B cell (primary cell): ENCODE measurements around the gene LTC4S. TPM values are rescaled to one million over a fixed set of nuclear protein-coding genes. Genes with fewer than 3 reads are reported as not detected.
A peak's percentile ranks its signal among the peaks of the same experiment; 100 is the strongest.

Source experiments
- ATAC-seq: fragments of 200-7000 bp; cut with Tn5 transposase; one replicate; pipeline ENCODE4 v1.10.0; 2021; ENCODE audit warnings: low read depth, mild to moderate bottlenecking, moderate number of reproducible peaks, moderate library complexity
- CTCF ChIA-PET: fragments of 350-600 bp; sonication (Branson Sonifier 250); formaldehyde crosslinking; loops from one replicate; lab custom pipeline; 2021; ENCODE audit warnings: antibody characterized with exemption, inconsistent platforms; lab: Charles Lee
- POLR2A ChIA-PET: fragments of 350-600 bp; sonication (Branson Sonifier 250); formaldehyde crosslinking; loops from one replicate; lab custom pipeline; 2021; ENCODE audit warnings: antibody characterized with exemption; lab: Charles Lee
- DNase-seq: peaks from one replicate; pipeline ENCODE4 v3.0.0; 2013
- H2AFZ ChIP-seq: 2 replicates; pipeline ENCODE4 v1.6.1; 2012; ENCODE audit warnings: mild to moderate bottlenecking, low read depth, low read length; ENCODE audit not compliant: insufficient read depth, poor library complexity, severe bottlenecking
- H3K27ac ChIP-seq, 2 donors: 1 replicate in 1 of 2; 2 replicates in 1 of 2; pipeline ENCODE4 v1.5.1; 2012 to 2013; ENCODE audit warnings: low read length in 2 of 2, mild to moderate bottlenecking in 2 of 2, moderate library complexity in 1 of 2
- H3K27me3 ChIP-seq, 4 experiments: fragments of 200-600 bp in 1 of 4; sonication (generic) in 1 of 4; replicated peaks in 1 of 4; 1 replicate in 2 of 4; 2 replicates in 2 of 4; pipeline versions ENCODE4 v1.6.1 to v1.7.0; 2013 to 2016; ENCODE audit warnings: low read length in 3 of 4, mild to moderate bottlenecking in 2 of 4, mixed read lengths in 1 of 4, moderate library complexity in 1 of 4; ENCODE audit not compliant: insufficient read depth in 4 of 4, control insufficient read depth in 3 of 4; ENCODE audit errors: control extremely low read depth in 1 of 4
- H3K36me3 ChIP-seq, 2 experiments: replicated peaks in 1 of 2; 1 replicate in 1 of 2; 2 replicates in 1 of 2; pipeline versions ENCODE4 v1.6.1 to v1.7.1; 2013; ENCODE audit warnings: low read length in 1 of 2; ENCODE audit not compliant: insufficient read depth in 2 of 2, control insufficient read depth in 1 of 2; ENCODE audit errors: control extremely low read depth in 1 of 2, extremely low read depth in 1 of 2
- H3K4me1 ChIP-seq, 2 donors: fragments of 200-600 bp in 1 of 2; sonication (generic) in 1 of 2; 1 replicate in 1 of 2; 2 replicates in 1 of 2; pipeline versions ENCODE4 v1.5.1 to v1.6.1; 2013 to 2017; ENCODE audit warnings: low read length in 2 of 2; ENCODE audit not compliant: control insufficient read depth in 2 of 2, insufficient read depth in 2 of 2
- H3K4me2 ChIP-seq: replicated peaks from 2 replicates; pipeline ENCODE3; 2012; ENCODE audit warnings: mild to moderate bottlenecking, low read depth, low read length; ENCODE audit not compliant: poor library complexity, severe bottlenecking
- H3K4me3 ChIP-seq, 5 experiments: fragments of 200-600 bp in 1 of 5; sonication (generic) in 1 of 5; 1 replicate in 3 of 5; 2 replicates in 2 of 5; pipeline versions ENCODE4 v1.5.1 to v1.7.0; 2011 to 2016; ENCODE audit warnings: low read length in 4 of 5, mild to moderate bottlenecking in 4 of 5, low read depth in 2 of 5, control low read depth in 1 of 5, moderate library complexity in 1 of 5; ENCODE audit not compliant: insufficient read depth in 1 of 5; ENCODE audit errors: control extremely low read depth in 1 of 5, extremely low read depth in 1 of 5
- H3K79me2 ChIP-seq: fragments of 200-600 bp; sonication (generic); one replicate; pipeline ENCODE4 v1.6.0; 2016; ENCODE audit warnings: low read length; ENCODE audit not compliant: control insufficient read depth, insufficient read depth
- H3K9ac ChIP-seq: fragments of 200-600 bp; sonication (generic); 2 replicates; pipeline ENCODE4 v1.6.1; 2017; ENCODE audit warnings: mild to moderate bottlenecking, low read length, moderate library complexity
- H3K9me3 ChIP-seq, 3 donors: one replicate each; pipeline versions ENCODE4 v1.6.1 to v1.7.1; 2013; ENCODE audit warnings: low read length in 2 of 3; ENCODE audit not compliant: control insufficient read depth in 2 of 3, insufficient read depth in 1 of 3; ENCODE audit errors: control extremely low read depth in 1 of 3
- H4K20me1 ChIP-seq: 2 replicates; pipeline ENCODE4 v1.6.0; 2012; ENCODE audit warnings: mild to moderate bottlenecking, low read length; ENCODE audit not compliant: insufficient read depth, control insufficient read depth, poor library complexity, severe bottlenecking
- H3K27ac Mint-ChIP-seq: one replicate; pipeline ENCODE4 v1.8.0; 2021; ENCODE audit warnings: mixed read lengths
- H3K27me3 Mint-ChIP-seq: one replicate; pipeline ENCODE4 v1.8.0; 2021; ENCODE audit warnings: mixed read lengths
- H3K4me1 Mint-ChIP-seq: one replicate; pipeline ENCODE4 v1.8.0; 2021; ENCODE audit warnings: mixed read lengths
- H3K4me3 Mint-ChIP-seq: one replicate; pipeline ENCODE4 v1.8.0; 2021; ENCODE audit warnings: mixed read lengths
- H3K9me3 Mint-ChIP-seq: one replicate; pipeline ENCODE4 v1.8.0; 2022; ENCODE audit warnings: mixed read lengths; ENCODE audit not compliant: insufficient read depth
- EZH2 ChIP-seq: IDR thresholded peaks from 2 replicates; pipeline ENCODE4 v1.6.1; 2012; ENCODE audit warnings: borderline replicate concordance, low read depth, mild to moderate bottlenecking, moderate library complexity, low read length; ENCODE audit not compliant: insufficient read depth, poor library complexity, severe bottlenecking
- WGBS: methylation state at CpG from one replicate; pipeline ENCODE4 v1.1.5; 2013; ENCODE audit warnings: missing lambda C conversion rate; ENCODE audit not compliant: insufficient coverage; 5-methylcytosine and 5-hydroxymethylcytosine counted together
- intact Hi-C: fragments of 100-400 bp; cut with micrococcal nuclease; formaldehyde crosslinking; loops from one replicate; pipeline ENCODE4 v1.10.0; 2022
- polyA plus RNA-seq: library from polyadenylated mRNA; depleted of rRNA; stranded (reverse); fragments of >200 nt; gene quantifications from 2 replicates; pipeline ENCODE4 v1.2.3, GENCODE V29; 2012
- total RNA-seq, 2 donors: library from RNA; stranded (reverse); fragments of 120-200 nt in 1 of 2; gene quantifications; 1 replicate in 1 of 2; 2 replicates in 1 of 2; pipeline versions ENCODE4 v1.2.3 to v1.2.4, GENCODE V29; 2013 to 2022
- TF ChIP-seq, protein P1 (sequence below): fragments of 200-600 bp; IDR thresholded peaks from one replicate; pipeline ENCODE4 v1.8.0; 2022; ENCODE audit warnings: antibody characterized with exemption, mild to moderate bottlenecking

LTC4S gene
- total and polyA plus RNA-seq, 2 donors (not counting 1 experiment from before 2014, with no cell fraction given): 0.40 to 3.8 TPM

DNA sequence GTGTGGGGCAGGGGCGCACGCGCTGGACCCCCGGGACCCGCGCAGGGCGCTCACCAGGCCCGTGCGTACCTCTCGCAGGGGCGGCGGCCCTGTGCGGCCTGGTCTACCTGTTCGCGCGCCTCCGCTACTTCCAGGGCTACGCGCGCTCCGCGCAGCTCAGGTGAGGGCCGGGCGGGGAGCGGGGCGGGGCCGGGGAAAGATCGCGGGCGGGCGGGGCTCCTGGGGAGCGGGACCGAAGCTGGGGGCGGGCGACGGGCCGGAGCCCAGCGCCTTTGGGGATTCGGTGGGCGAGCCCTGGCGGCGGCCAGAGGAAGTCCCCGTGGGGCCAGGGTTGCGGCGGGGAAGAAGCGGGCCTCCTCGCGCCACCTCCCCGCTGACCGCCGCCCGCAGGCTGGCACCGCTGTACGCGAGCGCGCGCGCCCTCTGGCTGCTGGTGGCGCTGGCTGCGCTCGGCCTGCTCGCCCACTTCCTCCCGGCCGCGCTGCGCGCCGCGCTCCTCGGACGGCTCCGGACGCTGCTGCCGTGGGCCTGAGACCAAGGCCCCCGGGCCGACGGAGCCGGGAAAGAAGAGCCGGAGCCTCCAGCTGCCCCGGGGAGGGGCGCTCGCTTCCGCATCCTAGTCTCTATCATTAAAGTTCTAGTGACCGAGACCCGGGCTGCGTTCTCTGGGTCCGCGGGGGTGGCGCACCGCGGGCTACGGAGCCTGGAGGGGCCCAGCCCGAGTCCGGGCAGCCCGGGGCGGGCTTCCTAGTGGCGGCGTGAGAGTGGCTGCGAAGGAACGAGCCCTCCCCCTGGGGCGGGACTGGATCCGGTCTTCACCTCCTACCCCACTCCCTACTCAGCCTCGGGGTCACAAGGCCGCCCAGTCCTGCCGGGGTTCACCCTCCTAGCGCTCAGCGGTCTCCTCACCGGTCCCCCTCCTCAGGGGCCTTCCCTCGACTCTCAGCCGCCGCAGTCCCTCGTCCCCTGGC is 2.4 kb downstream of the LTC4S start:
- CTCF ChIA-PET: interaction anchor here (0.9 to 2.2 kb wide), 9 partner anchors 15 to 179 kb away, joined by 3 to 17 read pairs (median 4); partner anchors contain the start of genes HNRNPH1 and MAML1
- no peaks in the 10 kb centered on the region for H3K27me3 Mint-ChIP-seq
- Histone ChIP-seq H2AFZ (peak overlapping the region; percentile 72), H3K9me3 (no peaks in the 10 kb centered on the region), H3K36me3 (peaks cover 0 to 29% of the 10 kb centered on the region in 2 experiments), H3K27ac (peak overlapping the region; percentile 41 to 66), H3K79me2 (peaks cover 9% of the 10 kb centered on the region), H4K20me1 (peaks cover 17% of the 10 kb centered on the region), H3K4me3 (peak overlapping the region; percentile 5 to 68 (median 63)), H3K4me1 (peaks cover 28 to 32% of the 10 kb centered on the region in 2 donors), H3K9ac (peak overlapping the region; percentile 74), H3K27me3 (no peaks in the 10 kb centered on the region), H3K4me2 (peak overlapping the region; percentile 90)
- H3K4me1 Mint-ChIP-seq: peaks cover 29% of the 10 kb centered on the region
- H3K9me3 Mint-ChIP-seq: no peaks in the 10 kb centered on the region
- intact Hi-C loops: loop anchor here (1.0 to 2.0 kb wide), 4 partner anchors 33 to 173 kb away; partner anchors contain the start of genes CANX, HNRNPH1 and MAML1
- TF ChIP-seq, protein P1, sequence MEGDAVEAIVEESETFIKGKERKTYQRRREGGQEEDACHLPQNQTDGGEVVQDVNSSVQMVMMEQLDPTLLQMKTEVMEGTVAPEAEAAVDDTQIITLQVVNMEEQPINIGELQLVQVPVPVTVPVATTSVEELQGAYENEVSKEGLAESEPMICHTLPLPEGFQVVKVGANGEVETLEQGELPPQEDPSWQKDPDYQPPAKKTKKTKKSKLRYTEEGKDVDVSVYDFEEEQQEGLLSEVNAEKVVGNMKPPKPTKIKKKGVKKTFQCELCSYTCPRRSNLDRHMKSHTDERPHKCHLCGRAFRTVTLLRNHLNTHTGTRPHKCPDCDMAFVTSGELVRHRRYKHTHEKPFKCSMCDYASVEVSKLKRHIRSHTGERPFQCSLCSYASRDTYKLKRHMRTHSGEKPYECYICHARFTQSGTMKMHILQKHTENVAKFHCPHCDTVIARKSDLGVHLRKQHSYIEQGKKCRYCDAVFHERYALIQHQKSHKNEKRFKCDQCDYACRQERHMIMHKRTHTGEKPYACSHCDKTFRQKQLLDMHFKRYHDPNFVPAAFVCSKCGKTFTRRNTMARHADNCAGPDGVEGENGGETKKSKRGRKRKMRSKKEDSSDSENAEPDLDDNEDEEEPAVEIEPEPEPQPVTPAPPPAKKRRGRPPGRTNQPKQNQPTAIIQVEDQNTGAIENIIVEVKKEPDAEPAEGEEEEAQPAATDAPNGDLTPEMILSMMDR: peak; percentile 75
- TF ChIP-seq EZH2: no peak
- peak overlapping the region; percentile 70 for H3K27ac Mint-ChIP-seq
- POLR2A ChIA-PET: interaction anchor here (0.5 to 2.7 kb wide), 6 partner anchors 10 to 173 kb away, joined by 3 to 8 read pairs (median 6); partner anchors contain the start of gene HNRNPH1
- 3% methylated on average over 113 of the region's 113 CpGs for WGBS
- ATAC-seq: peak; percentile 79
- peak overlapping the region; percentile 70 for H3K4me3 Mint-ChIP-seq
- DNase-seq: peak; percentile 86
